MM.1S (cell line): ENCODE measurements around the gene CPO.

Experiments used
- DNase-seq: peaks from one replicate; pipeline ENCODE4 v3.0.0-alpha.2; 2015
- H2AFZ ChIP-seq: fragments of 300-600 bp; sonication (generic); 2 replicates; pipeline ENCODE4 v1.6.0; 2016; ENCODE audit warnings: antibody characterized with exemption, low read length
- H3F3A ChIP-seq: fragments of 300-600 bp; sonication (generic); 2 replicates; pipeline ENCODE4 v1.6.1; 2016; ENCODE audit warnings: mild to moderate bottlenecking, antibody characterized with exemption, low read length, moderate library complexity, mixed read lengths; ENCODE audit not compliant: insufficient read depth
- H3K27ac ChIP-seq: fragments of 300-600 bp; sonication (generic); 2 replicates; pipeline ENCODE4 v1.5.1; 2016; ENCODE audit warnings: mild to moderate bottlenecking, low read length
- H3K27me3 ChIP-seq: fragments of 300-600 bp; sonication (generic); replicated peaks from 2 replicates; pipeline ENCODE4 v1.6.0; 2016; ENCODE audit warnings: low read length; ENCODE audit not compliant: insufficient read depth
- H3K36me3 ChIP-seq: fragments of 300-600 bp; sonication (generic); replicated peaks from 2 replicates; pipeline ENCODE4 v1.6.1; 2016; ENCODE audit warnings: mild to moderate bottlenecking, low read length, mixed read lengths; ENCODE audit not compliant: insufficient read depth
- H3K4me1 ChIP-seq: fragments of 300-600 bp; sonication (generic); 2 replicates; pipeline ENCODE4 v1.6.1; 2016; ENCODE audit warnings: low read length, mixed read lengths
- H3K4me2 ChIP-seq: fragments of 300-600 bp; sonication (generic); 2 replicates; pipeline ENCODE4 v1.6.0; 2016; ENCODE audit warnings: low read depth, low read length
- H3K4me3 ChIP-seq: fragments of 300-600 bp; sonication (generic); 2 replicates; pipeline ENCODE4 v1.5.1; 2016; ENCODE audit warnings: low read length, mixed read lengths
- H3K79me2 ChIP-seq: fragments of 300-600 bp; sonication (generic); 2 replicates; pipeline ENCODE4 v1.6.1; 2016; ENCODE audit warnings: mixed run types, low read length, mixed read lengths
- H3K9ac ChIP-seq: fragments of 300-600 bp; sonication (generic); 2 replicates; pipeline ENCODE4 v1.6.1; 2016; ENCODE audit warnings: low read length, mixed read lengths
- H3K9me2 ChIP-seq: fragments of 300-600 bp; sonication (generic); replicated peaks from 2 replicates; pipeline ENCODE4 v1.6.1; 2016; ENCODE audit warnings: mild to moderate bottlenecking, low read length, mixed read lengths; ENCODE audit not compliant: insufficient read depth
- H3K9me3 ChIP-seq: fragments of 300-600 bp; sonication (generic); replicated peaks from 2 replicates; pipeline ENCODE4 v1.6.1; 2016; ENCODE audit warnings: mild to moderate bottlenecking, low read length, mixed read lengths; ENCODE audit not compliant: insufficient read depth
- H4K20me1 ChIP-seq: fragments of 300-600 bp; sonication (generic); 2 replicates; pipeline ENCODE4 v1.6.1; 2016; ENCODE audit warnings: mild to moderate bottlenecking, low read length, moderate library complexity, mixed read lengths; ENCODE audit not compliant: insufficient read depth
- CTCF ChIP-seq: fragments of 300-600 bp; sonication (generic); IDR thresholded peaks from 2 replicates; pipeline ENCODE4 v1.5.1; 2016; ENCODE audit warnings: antibody characterized with exemption, low read length, mixed read lengths
- EZH2 ChIP-seq: fragments of 300-600 bp; sonication (generic); optimal IDR thresholded peaks from 2 replicates; pipeline ENCODE3; 2017; ENCODE audit warnings: low read depth, mild to moderate bottlenecking, antibody characterized with exemption, low read length, mixed read lengths
- EZH2phosphoT487 ChIP-seq: fragments of 300-600 bp; sonication (generic); IDR thresholded peaks from 2 replicates; pipeline ENCODE4 v1.6.1; 2018; ENCODE audit warnings: antibody characterized with exemption, low read length

CPO gene

DNA sequence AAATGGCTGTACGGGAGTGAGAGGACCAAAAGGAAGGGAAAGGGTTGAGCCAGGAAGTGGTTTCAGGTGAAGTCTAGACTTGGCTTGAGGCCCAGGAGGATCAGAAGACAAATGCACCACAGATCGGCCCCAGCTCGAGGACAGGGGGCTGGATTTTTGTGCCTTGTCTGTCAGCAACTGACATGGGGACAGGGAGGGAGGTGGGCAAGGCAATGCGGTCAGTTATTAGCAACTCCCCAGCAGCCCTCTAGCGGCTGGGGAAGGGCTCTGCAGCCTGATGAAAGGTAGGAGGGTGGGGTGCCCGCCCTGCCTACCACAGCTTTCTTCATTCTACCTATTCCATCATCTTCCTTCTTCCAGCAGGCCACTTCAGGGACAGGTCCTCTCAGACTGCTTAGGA is 50.0 kb downstream of the CPO start:
- no peak for TF ChIP-seq EZH2
- TF ChIP-seq CTCF = peak; percentile 75
- no peak for TF ChIP-seq EZH2phosphoT487
- no peak overlapping the region for H3K4me3 ChIP-seq
- H2AFZ ChIP-seq = peak overlapping the region; percentile 57; the same call in 1 of the 2 replicates
- H3K27ac ChIP-seq = no peak overlapping the region
- DNase-seq = peak; percentile 26
- H3K27me3 ChIP-seq = no peaks in the 10 kb centered on the region
- no peaks in the 10 kb centered on the region for H3K9me2 ChIP-seq
- no peak overlapping the region; the same call in 1 of the 2 replicates for H3K4me2 ChIP-seq
- peaks cover 5% of the 10 kb centered on the region; the same call in 1 of the 2 replicates for H3K4me1 ChIP-seq
- H3K36me3 ChIP-seq = no peaks in the 10 kb centered on the region
- no peak overlapping the region for H3K9ac ChIP-seq
- H4K20me1 ChIP-seq = no peaks in the 10 kb centered on the region
- no peaks in the 10 kb centered on the region for H3K79me2 ChIP-seq
- H3K9me3 ChIP-seq = no peaks in the 10 kb centered on the region
- H3F3A ChIP-seq = no peaks in the 10 kb centered on the region

GRCh38 chr2:206990360-206990759 is 51.0 kb downstream of the CPO start:
- no peak overlapping the region for H3K27ac ChIP-seq
- H2AFZ ChIP-seq = no peak overlapping the region
- no peaks in the 10 kb centered on the region for H3F3A ChIP-seq
- H3K4me2 ChIP-seq = no peak overlapping the region
- peaks cover 5% of the 10 kb centered on the region; the same call in 1 of the 2 replicates for H3K4me1 ChIP-seq
- DNase-seq = no peak
- no peaks in the 10 kb centered on the region for H3K36me3 ChIP-seq
- H3K4me3 ChIP-seq = no peak overlapping the region
- no peaks in the 10 kb centered on the region for H3K9me3 ChIP-seq
- no peak overlapping the region for H3K9ac ChIP-seq
- H4K20me1 ChIP-seq = no peaks in the 10 kb centered on the region
- no peaks in the 10 kb centered on the region for H3K9me2 ChIP-seq
- no peaks in the 10 kb centered on the region for H3K27me3 ChIP-seq
- TF ChIP-seq EZH2phosphoT487 (no peak), CTCF (no peak)
- no peaks in the 10 kb centered on the region for H3K79me2 ChIP-seq

DNA sequence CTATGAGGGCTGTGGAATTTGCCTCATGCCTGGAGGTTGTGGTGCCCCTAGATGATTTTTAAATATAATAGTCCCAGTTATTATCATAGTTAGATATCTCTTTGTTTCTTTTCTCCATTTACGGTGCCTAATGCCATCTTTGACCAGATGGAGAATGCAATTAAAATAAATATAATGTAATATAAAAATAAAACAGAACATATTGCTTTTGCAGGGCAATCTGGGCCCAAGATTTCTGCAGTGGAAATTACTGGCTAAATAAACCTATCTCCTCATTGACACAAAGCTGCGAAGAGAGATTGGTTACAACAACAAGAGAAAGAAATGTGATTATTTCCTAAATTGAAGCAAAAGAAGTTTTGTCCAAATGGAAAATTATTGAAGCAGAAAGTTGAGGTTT is 51.8 kb downstream of the CPO start:
- H3K9me2 ChIP-seq = no peaks in the 10 kb centered on the region
- TF ChIP-seq CTCF (no peak), EZH2phosphoT487 (no peak)
- DNase-seq = no peak

More for the DNA sequence above, 51.8 kb downstream of the CPO start:
- Histone ChIP-seq H3K27ac (no peak overlapping the region), H3K9ac (no peak overlapping the region), H4K20me1 (no peaks in the 10 kb centered on the region), H3K79me2 (no peaks in the 10 kb centered on the region), H3K27me3 (no peaks in the 10 kb centered on the region), H2AFZ (no peak overlapping the region), H3F3A (no peaks in the 10 kb centered on the region), H3K4me2 (no peak overlapping the region), H3K4me3 (no peak overlapping the region), H3K9me3 (no peaks in the 10 kb centered on the region), H3K4me1 (peaks cover 5% of the 10 kb centered on the region; the same call in 1 of the 2 replicates), H3K36me3 (no peaks in the 10 kb centered on the region)
